Hepatic stellate cell (primary cell): ENCODE data around the gene SLC25A21.
A peak's percentile ranks its signal among the peaks of the same experiment; 100 is the strongest.
"Not testable (repeated sequence)": the region's sequence is repeated elsewhere in the genome, so short reads cannot be mapped to it uniquely, and the experiment has no call there.

Experiments
- DNase-seq: peaks from one replicate; pipeline ENCODE4 v3.0.0; 2011; ENCODE audit warnings: low spot score

SLC25A21 gene

DNA sequence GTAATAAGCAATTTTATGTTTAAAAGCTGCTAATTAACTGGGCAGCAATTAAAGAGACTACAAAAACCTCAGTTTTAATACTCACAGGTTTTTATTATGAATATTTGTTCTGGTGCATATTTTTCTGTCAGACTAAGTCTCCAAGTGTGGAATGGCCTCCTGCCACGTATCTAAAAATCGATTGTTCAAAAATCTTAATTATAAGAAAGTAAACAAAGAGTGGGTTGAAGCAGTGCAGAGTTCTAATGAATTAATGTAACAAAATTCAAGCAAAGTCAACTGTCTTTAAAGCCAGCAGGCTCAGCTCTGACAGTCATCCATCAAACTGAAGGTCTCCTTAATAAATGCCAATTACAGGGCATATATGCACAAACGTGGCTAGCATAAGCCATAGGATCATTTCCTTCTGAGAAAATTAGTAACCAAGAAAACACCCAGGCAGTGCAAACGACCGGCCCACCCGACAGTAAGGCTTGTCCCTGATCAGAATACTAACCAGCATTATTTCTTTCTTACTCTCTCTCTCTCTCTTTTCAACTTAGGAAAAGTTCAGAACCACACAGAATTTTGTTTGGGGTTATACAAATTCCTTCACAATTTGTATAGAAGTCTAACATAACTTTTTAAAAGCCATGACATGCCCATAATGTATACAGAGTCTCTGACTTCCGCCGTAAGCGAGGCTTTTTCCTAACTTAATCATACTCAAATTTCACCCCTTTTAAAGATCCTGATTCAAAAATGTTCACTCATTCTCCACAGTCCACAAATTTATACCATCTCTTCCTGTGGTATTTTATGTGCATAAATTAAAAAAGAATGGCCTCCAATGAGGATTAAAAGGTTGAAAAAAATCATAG lies 83.8 kb downstream of the SLC25A21 start:
- DNase-seq: no peak

DNA sequence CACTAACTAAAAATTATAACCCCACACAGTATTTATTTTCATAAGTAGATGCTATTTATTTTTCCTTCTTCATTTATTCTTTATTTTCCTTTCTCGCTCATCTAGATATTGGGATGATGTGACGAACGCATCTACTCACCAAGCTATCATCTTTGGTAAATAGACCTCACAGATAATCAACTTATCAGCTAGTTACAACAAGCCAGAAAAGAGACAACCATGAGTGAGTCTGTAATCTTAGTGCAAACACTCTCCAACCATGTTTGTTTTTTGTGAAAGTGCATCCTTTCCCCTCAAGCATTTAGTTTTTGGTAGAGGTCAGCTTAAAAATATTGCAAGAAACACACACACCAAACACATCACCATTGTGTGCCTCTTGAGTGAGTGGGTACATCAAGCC lies 84.9 kb downstream of the SLC25A21 start:
- no peak for DNase-seq

DNA sequence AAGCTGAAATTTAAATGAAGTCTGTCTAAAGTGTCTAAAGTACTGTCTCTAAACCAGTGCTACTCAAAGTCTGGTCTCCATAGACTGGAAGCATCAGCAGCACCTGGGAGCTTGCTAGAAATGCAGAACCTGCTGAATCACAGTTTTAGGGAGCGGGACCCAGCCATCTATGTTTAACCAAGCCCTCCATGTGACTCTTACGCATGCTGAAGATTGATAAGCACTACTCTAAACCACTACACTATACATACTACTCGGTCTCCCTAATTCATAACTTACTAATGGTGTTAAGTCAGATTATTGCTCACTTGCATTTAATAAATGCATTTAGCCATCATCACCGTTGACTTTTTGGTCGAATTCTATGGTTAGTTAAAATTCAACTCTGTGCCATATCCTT lies 88.8 kb downstream of the SLC25A21 start:
- no peak for DNase-seq

DNA sequence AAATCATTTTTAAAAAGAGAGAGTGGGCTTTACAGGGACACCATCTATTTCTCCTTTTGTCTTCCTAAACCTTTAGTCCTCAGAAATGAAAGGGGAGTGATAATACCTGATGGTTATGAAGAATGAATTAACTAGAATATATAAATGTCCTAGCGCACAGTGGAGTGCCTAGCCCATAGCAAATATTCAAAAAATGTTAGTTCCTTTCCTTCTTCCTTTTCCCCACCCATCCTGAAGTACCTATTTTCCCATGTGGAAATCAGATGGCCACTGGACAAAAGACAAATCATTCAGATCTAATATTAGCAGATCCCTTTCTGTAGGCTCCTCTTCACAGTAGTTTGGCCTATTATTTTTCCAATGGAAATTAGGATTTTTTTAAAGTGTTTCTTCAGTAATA lies 90.0 kb downstream of the SLC25A21 start:
- no peak for DNase-seq

DNA sequence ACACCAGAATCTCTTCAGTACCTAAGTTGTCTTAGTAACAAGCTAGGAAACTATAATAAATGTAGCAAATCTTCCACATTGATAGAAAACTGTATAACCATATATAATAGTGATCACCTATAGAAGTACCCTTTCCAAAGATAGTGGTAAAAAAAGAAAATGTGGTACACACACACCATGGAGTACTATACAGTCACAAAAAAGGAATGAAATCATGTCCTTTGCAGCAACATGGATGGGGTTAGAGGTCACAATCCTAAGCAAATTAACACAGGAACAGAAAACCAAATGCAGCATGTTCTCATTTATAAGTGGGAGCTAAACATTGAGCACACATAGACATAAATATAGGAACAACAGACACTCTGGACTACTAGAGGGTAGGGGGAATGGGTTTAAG lies 90.5 kb downstream of the SLC25A21 start:
- no peak for DNase-seq

DNA sequence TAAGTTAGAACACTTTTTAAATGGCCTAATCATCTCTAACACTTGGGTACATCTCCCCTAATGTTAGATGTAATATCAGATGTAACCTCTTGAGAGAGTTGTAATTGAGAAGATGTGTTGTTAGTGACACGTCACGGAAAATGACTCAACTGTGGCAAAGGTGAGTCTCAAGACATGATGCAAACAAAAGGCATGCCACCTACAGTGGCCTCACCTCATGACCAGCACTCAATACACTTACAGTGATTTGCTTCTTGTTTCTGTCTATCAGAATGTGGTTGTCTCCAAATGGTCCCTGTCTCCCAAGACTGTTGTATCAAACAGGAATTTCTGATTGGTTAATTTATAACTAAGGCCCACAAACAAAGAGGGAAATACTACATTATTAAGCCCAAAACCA lies 91.2 kb downstream of the SLC25A21 start:
- no peak for DNase-seq

DNA sequence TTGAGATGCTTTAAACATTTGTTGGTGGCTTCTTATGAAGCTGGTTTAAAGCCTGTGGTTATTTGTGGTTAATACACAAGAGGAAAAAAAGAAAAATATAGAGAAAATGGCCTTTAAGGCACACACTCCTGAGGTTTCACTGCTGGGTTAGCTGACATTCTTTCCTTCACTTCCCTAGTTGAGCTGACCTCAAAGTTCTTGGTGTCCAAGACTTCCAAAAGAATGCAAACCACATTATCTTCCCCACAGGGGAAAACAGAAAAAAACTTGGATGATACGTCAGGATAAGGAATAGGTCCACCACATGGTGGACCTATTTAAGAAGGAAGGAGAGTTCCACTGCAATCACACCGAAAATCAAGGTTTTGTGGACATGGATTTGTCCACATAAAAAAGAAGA lies 94.3 kb downstream of the SLC25A21 start:
- no peak for DNase-seq

DNA sequence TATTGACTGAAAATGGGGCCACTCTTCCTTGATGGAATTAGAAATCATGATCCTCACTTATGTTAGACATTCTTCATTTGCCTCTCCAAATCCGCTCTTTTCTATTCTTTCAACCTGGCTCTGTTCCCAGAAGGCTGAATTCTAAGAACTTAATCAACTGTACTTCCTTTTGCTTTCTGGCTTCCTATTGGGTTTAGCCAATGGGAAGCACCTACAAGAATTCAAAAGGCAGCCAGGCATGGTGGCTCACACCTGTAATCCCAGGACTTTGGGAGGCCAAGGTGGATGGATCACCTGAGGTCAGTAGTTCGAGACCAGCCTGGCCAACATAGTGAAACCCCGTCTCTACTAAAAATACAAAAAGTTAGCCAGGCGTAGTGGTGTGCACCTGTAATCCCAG lies 98.1 kb downstream of the SLC25A21 start:
- DNase-seq: not testable (repeated sequence)

DNA sequence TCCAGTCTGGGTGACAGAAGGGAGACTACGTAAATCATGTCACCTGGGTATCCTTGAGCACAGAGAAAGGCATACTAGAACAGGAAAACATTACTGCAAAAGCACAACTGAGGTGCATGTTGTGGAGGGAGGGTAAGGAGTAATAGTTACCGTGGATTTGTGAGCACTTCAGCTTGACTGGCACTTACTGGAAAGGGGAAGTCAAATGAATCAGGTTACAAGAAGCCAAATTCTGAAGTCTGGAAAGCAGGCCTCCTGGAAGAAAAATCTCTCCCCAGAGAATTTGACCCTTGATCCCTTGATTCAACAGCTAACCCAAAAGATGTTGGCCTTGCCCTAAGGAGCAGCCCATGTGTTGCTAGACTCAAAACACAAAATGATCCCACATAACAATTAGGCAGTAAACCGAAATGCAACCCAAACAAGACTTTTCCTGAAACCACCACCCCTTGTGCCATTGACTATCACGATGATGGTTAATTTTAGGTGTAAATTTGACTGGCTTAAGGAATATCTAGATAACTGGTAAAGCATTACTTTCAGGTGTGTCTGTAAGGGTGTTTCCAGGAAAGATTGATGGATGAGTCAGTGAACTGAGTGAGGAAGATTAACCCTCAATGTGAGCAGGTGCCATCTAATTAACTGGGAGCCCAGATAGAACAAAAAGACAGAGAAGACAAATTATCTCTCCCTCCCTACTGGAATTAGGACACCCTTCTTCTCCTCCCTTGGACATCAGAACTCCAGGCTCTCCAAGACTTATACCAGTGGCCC lies 108.8 kb downstream of the SLC25A21 start:
- no peak for DNase-seq

DNA sequence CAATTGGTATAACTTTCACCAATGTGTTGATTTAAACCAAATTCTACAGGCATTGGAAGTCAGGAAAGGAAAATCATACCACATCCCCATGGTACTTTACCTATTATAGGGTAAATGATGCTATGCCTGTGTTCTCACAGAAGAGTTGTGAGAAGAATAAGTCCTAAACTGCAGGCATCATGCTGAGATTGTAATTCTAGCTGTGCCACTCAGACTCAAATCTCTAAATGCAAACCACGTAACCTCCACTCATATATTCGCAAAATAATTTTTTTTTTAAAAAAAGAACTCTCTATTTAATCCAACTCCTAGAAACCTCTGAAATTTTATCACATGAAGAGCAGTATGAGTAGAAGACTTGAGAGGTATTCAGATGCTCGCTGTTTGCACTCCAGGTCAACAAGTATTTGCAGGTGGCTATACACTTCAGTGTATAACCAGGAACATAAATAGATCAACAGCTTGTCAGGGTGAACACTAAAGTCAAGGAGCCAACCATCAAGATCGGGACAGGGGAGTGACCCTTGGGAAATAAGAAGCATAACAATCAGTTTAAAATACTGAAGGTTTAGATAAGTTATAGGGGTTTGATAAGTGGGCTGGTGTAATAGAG lies 110.1 kb downstream of the SLC25A21 start:
- no peak for DNase-seq

DNA sequence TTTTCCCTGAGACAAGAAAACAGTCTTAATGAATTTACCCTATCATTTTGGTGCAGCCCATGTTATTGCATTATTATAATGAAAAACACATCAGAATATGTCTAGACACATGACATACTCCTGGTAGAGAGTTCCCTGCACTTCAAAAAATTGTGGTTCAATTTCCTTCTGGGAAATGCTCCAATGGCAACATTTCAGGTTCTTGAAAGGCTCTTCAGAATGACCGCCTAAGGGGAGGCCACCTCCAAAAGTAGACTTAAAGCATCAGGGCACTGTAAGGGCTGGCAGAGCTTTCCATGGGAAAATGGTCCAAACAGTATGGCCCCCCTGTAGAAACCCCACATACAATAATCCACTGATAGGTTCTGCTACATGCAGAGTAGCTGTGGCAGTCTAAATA lies 110.7 kb downstream of the SLC25A21 start:
- no peak for DNase-seq

DNA sequence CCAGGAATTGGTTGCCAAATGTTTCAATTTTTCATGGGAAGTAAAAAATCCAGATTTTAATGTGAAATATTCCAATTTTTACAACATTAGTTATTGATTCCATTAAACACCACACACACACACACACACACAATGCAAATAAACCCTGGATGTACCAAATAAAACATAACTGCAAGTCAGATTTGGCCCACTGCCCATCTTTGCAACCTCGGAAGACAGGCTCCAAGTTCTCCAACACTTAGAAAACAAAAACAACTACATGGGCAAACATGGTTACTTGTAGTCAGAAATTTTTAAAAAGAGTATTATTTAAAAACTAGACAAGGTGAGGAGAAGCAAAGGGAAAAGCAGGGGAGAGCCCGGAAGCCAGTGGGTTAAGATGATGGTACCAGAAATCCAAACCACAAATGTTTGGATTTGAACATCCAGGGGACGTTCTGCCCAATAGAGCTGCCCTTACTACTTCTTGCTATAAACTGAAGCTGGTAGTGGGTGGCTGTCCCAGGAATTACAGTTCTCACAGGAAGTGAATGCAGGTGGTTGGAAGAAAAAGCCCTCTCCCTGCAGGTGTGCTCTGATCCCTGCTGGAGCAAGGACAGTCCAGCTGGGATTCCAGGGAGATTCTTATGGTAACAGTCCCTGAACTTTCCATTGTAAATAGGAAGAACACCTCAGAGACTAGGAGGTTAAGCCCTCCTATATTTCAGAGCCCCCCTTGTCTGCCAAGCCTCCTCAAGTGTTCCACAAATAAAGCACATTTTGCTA lies 111.7 kb downstream of the SLC25A21 start:
- DNase-seq: no peak

DNA sequence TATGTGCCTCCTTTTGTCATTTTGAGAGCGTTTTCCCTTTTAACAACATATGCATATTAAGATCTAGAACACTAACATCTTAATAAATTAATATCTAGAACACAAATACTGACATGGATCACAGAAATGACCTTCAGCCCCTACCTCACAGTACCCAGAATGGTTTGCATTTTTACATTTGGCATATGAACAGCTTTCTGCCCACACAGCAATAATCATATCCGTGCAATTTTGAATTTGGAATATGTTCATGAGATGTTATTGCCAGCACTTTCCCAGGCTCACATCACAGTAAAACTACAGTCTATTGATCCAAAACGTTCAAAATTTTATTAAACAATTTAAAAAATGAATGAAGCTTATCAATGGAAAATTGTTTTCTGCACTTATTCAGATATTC lies 114.6 kb downstream of the SLC25A21 start:
- no peak for DNase-seq

DNA sequence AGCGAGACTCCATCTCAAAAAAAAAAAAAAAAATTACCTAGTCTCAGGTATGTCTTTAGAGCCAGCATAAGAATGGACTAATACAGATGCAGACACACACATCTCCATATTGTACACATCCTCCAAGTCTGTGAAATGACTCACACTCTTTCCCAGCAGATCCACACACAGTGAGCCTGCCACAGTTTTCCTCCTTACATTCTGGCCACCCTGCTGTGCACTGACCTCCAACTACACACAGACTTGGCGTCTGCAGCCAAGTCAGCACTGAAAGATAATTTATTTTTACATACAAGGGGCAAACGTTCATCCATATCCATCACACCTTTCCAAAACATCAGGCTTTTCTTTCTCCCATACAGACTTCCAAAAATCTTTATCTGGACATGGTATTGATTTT lies 115.9 kb downstream of the SLC25A21 start:
- peak; percentile 29 for DNase-seq

DNA sequence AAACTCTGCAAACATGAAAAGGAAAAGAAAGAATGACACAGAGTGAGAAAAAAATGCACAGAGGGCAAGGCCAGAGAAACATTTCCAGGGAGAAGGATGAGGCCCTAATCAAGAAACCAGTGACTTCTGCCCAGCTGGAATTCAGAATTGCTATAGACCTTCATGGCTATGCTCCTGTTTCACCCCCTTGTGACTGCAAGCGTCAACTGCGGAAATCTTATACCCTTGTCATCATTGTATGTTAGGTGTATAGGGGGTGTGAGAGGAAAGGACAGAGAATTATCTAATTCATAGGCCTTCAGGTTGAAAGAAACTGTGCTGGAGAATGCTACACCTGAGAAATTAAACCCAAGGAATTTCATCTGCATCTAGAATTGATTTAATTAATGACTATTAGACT lies 117.5 kb downstream of the SLC25A21 start:
- DNase-seq: no peak

DNA sequence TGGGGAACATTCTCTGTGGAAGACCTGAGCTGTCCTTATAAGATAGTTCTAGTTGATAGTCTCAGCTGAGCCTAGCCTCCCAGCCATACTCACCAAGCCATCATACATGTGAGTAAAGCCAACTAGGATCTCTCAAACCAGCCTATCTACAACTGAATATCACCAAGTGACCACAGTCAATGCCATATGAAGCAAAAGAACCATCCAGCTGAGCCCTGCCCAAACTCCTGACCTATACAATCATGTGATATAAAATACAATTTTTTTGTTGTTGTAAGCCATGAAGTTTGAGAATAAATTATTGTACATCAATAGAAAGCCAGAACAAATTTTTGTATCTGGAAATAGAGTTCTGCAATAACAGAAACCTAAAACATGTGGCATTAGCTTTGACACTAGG lies 118.3 kb downstream of the SLC25A21 start:
- DNase-seq: no peak

DNA sequence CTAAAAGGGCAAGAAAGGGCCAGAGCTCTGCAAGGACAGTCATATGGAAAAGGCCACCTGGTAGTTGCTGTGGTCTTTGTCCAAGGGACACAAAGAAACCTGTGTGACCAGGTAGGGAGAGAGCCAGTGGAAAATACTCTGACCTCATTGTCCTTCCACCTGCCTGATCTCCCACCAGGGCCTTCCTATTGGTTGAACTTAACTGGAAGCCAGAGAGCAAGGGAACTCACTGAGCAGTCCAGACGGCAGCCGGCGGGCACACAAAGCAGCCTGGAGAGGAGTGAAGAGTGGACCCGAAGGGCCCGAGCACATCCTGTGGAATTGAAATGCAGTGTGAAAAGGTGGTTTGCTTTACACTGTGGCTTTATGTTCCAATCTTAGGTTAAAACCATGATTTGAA lies 120.7 kb downstream of the SLC25A21 start:
- no peak for DNase-seq

DNA sequence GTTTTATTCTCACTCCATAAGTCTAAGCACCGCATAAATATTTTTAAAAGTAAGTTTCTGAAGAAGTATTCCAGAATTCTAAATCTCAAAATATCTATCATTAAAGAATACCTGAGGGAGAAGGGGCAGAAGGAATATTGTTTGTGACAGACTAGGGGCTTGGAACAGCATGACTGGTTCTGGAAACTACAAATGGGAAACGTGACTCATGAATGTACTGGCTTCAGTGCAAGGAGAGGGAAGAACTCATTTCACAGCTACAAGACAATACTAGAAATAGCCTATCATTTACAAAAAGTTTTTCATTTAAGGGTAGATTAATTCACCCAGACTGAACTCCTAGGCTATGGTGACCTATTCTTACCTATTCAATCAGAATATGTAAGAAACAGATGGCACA lies 121.3 kb downstream of the SLC25A21 start:
- no peak for DNase-seq

DNA sequence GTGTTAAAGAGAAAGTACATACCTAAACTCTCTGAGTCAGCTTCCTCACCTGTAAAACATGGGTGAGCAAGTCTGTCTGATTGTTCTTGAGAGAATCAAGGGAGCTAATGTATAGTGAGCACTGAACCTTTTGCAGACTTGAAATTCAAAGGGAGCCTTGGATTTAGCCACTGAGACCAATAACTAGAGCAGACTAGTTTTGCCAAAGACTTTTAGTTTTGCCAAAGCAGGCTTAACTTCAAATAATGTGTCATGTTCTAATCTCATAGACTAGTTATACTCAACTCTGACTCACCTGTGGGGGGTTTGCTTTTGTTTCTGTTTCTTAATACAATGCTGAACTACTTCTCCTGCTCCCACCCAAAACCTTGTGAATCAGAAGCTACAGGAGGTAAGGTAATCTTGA lies 123.7 kb downstream of the SLC25A21 start:
- DNase-seq: no peak

DNA sequence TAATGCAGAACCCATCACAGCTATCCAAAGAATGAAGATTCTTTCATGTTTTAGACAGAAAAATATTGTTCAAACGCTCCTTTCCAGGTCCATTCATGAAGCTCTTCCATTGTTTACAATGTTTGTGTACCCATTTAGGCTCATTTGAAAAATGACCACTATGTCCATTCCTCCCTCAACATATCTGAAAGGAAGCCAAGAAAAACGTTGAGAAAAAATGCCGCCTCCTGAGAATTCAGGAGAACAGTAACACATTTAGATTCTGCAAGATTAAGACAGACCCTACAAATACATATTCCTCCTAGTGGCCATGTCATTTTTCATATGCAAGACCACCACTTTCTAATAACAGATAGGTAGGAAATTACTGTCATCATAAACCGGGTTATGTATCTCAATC lies 124.4 kb downstream of the SLC25A21 start:
- no peak for DNase-seq

DNA sequence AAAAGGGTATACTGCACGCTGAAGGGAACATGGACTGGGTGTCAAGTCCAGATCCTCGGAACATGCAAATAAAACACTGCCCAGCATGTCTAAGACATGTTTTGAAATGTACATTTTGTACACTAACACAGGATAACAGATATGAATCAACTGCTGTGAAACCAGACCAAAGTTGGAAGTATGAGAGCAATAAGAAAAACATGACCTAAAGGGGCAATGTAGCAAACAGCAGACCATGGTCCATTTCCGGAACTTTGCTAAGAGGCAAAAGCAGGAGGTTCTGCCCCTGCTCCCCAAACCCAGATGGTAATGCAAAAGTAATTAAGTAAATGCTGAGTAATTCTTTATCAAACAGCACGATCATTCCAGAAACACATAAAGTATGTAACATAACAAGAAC lies 125.2 kb downstream of the SLC25A21 start:
- no peak for DNase-seq

DNA sequence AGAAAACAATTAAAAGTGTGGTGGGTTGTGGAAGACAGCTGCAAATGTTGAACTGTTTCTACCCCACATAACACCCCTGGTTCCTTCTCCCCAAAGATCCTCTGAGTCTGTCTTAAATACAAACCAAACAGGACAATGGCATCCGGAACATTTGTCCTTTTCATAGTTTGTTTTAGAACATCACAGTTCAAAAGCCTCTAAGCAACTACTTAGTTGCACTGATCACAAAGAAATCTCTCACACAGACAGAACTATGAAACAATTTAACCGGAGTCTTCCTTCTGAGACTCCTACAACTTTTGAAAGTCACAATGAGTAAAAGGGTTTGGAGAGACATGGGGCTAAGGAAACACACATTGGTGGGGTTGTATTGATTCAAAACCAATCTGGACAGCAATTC lies 125.6 kb downstream of the SLC25A21 start:
- DNase-seq: no peak
